GM03348 (cell line): Measurements from ENCODE around the gene MAGI1.
"Not testable (repeated sequence)": the region's sequence is repeated elsewhere in the genome, so short reads cannot be mapped to it uniquely, and the experiment has no call there.

Experiments used
- DNase-seq: peaks from one replicate; pipeline ENCODE4 v3.0.0; 2012; ENCODE audit warnings: low spot score

The MAGI1 gene

GRCh38 chr3:65749066-65749465 lies 289.7 kb downstream of the MAGI1 start:
- no peak for DNase-seq

GRCh38 chr3:65748326-65748725 lies 290.4 kb downstream of the MAGI1 start:
- no peak for DNase-seq

- DNase-seq = no peak
These were observed 291.9 kb downstream of the MAGI1 start for GRCh38 chr3:65746848-65747247.

- no peak for DNase-seq
These were observed 293.4 kb downstream of the MAGI1 start for GRCh38 chr3:65745306-65745705.

GRCh38 chr3:65742914-65743313 lies 295.8 kb downstream of the MAGI1 start:
- DNase-seq = no peak

- DNase-seq = no peak
These were observed 297.2 kb downstream of the MAGI1 start for GRCh38 chr3:65741540-65741939.

- no peak for DNase-seq
These were observed 298.7 kb downstream of the MAGI1 start for GRCh38 chr3:65739901-65740541.

- no peak for DNase-seq
These were observed 303.9 kb downstream of the MAGI1 start for GRCh38 chr3:65734792-65735191.

GRCh38 chr3:65734382-65734781 lies 304.3 kb downstream of the MAGI1 start:
- no peak for DNase-seq

- no peak for DNase-seq
These were observed 305.3 kb downstream of the MAGI1 start for GRCh38 chr3:65733459-65733858.

- DNase-seq = peak; percentile 85
These were observed 306.4 kb downstream of the MAGI1 start for GRCh38 chr3:65732051-65732935.

- no peak for DNase-seq
These were observed 308.3 kb downstream of the MAGI1 start for GRCh38 chr3:65730449-65730848.

- no peak for DNase-seq
These were observed 308.7 kb downstream of the MAGI1 start for GRCh38 chr3:65729973-65730372.

GRCh38 chr3:65729555-65729954 lies 309.2 kb downstream of the MAGI1 start:
- DNase-seq = peak; percentile 60

- DNase-seq = no peak
These were observed 310.6 kb downstream of the MAGI1 start for GRCh38 chr3:65728138-65728537.

GRCh38 chr3:65723985-65724384 lies 314.7 kb downstream of the MAGI1 start:
- no peak for DNase-seq

- DNase-seq = no peak
These were observed 315.7 kb downstream of the MAGI1 start for GRCh38 chr3:65723011-65723410.

GRCh38 chr3:65720989-65721737 lies 317.6 kb downstream of the MAGI1 start:
- no peak for DNase-seq

GRCh38 chr3:65719639-65720038 lies 319.1 kb downstream of the MAGI1 start:
- not testable (repeated sequence) for DNase-seq

GRCh38 chr3:65717676-65718346 lies 320.9 kb downstream of the MAGI1 start:
- DNase-seq = no peak

- no peak for DNase-seq
These were observed 322.5 kb downstream of the MAGI1 start for GRCh38 chr3:65716071-65716751.

- no peak for DNase-seq
These were observed 324.6 kb downstream of the MAGI1 start for GRCh38 chr3:65714134-65714533.
